Left kidney (tissue), 2 donors: ENCODE data around the gene MLLT10. TPM values are rescaled to one million over a fixed set of nuclear protein-coding genes. Genes with fewer than 3 reads are reported as not detected.

Source experiments
- DNase-seq: peaks from one replicate; pipeline ENCODE4 v3.0.0-alpha.2; 2013
- polyA plus RNA-seq: library from polyadenylated mRNA; unstranded; fragments of 120-200 nt; gene quantifications from one replicate; pipeline ENCODE4 v1.2.1, GENCODE V29; 2013; ENCODE audit not compliant: insufficient read length

Gene MLLT10
- polyA plus RNA-seq, 1 donor: 56.9 TPM

DNA sequence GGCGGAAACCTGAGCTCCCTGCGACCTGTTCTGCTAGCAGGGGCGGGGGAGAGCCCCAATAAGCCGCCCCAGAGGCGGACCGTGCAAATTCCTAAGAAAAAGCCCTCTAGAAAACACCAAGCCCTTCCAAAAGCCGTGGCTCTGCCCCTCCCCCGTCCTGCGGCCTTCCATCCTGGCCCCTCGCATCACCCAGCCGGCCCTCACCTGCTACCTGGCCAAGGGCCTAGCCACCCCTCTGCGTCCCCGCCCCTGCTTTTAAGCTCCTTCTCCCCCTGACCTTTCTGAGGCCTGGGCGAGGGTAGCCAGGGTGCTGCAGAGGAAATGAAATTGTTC, 33.5 kb upstream of the MLLT10 start:
- no peak for DNase-seq

DNA sequence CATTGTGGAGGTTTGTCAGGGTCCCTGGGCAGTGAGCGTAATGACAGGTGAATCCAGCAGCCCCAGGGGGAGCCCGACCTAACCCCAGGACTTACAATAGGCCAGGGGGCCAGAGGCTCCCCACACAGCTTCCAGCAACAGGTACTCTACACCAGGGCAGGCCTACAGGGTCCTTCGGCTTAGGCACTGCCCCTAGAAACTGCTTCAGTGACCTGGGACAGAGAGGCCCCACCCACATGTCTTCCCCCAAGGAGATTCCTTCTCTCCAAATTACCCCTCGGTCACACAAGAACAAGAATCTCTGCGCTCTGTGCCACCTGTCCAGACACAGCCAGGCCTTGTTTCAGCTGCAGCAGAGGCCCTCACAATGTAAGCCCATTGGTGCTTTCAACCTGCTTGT, 32.9 kb upstream of the MLLT10 start:
- DNase-seq: no peak

DNA sequence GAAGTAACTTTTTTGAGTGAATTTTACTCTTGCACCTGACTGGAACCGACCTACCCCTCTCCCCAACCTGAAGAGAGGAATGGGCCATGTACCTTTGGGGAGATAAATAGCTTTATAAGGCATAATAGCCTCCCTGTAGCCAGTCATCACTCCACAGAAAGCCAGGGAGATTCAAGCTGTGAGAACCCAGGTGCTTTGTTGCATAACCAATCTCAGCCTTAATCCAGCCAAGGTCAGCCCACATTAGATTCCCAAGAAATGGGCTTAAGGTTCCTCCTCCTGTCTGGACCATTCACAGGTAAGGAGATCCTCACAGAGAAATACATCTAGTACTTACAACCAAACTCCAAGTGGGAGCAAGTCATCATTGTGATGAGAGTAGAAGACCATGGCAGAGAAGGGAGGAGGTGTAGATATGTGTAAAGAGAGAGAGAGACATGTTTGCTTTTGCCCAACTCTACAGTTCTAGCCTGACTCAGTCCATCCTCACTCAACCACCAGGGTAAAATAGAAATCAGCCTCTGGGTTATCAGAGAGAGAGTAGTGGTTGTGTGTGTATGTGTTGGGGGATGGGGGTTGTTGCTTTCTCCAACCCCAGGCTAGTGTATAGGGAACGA, 32.2 kb upstream of the MLLT10 start:
- DNase-seq: no peak

DNA sequence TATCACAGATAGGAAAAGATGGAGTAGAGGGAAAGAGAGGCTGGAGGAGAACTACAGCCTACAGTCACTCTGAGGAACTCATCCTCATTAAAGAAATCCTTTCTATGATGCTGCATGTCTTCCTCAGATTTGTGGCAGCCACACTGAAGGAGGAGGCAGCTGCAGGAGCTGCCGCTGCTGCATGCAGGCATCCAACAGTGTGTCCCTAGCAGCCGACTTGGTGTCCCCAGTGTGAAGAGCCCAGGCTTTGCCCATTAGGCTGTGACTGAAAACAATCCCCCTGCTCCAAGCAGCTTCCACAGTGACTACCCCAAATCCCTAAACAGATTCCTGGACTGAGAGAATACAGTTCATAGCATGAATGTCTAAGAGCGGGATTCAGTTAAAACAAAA, 31.7 kb upstream of the MLLT10 start:
- DNase-seq: no peak

DNA sequence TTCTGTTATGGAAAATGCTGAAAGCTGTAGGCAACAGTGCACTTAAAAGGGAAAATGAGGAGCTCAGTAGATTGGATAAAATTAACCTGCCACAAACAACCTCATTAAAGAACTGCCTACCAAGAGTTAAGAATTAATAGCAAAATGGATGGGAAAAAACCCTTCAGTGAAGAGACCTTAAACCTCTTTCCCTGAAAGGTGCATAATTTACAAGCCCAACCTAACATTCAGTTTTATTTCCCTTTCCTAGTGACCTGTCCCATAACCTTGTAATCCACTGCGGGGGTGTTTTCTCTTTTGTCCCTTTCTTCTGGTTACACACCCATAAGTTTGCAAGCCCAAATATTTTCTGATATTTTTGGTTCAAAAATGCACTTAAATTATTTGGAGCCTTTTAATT, 30.5 kb upstream of the MLLT10 start:
- no peak for DNase-seq

DNA sequence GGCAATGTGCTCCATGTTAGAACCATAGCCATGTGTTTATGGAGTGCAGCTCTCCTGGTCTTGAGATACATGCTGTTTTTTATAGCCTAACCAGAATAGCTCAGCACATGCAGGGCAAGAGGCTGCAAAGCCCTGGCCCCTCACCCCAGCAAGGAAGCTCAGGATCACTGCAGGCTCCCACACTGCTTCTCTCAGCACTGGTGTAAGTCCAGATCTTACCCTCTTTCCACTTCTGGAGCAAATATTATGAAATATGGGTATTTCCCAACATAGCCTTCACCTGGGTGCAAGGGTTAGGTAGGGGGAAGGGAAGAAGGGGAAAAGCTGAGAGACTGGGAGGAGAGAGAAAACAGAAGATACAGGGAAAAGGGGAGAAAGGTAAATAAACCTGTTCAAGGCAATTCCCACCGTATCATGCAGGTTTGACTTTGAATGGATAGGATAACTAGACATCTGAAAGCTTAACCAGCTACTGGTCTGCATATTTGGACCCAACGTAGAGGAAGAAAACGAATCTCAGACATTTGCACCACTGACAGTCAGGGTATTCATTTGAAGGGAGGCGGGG, 28.2 kb upstream of the MLLT10 start:
- no peak for DNase-seq

DNA sequence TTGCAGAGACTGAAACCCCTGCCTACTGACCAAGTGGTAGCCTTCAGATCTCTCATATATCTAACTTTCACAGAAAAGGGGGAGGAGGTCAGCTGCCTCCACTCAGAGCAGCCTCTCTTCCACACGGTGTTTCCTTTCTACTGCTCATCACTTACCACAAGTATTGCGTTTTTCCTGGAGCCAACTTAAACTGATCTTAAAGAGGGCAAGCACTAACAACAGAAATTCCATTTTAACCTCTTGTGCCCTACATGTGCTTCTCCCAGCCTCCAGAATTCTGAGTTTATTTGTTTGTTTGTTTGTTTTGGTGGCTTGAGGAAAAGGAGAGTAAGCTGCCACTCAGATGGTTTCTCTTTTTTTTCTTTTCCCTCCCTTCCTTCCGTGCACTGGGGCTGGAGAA, 27.7 kb upstream of the MLLT10 start:
- no peak for DNase-seq

DNA sequence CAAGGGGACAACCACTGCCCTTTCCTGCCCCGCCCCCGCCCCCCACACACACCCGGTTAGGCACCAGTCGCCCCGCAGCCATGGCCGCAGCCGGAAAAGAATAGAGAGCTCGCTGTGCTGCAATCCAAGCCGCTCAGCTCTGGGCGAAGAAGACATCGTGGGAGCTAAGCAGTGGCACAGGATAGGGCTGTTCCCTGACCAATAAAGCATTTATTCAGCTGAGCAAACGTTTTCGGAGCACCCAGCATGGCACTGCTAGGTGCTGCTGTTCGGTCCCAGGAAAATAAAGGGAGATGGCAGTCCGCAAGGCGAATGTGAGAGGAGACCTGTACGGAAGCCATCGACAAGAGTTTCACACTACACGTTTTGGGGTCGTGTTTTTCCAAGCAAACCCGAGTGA, 26.9 kb upstream of the MLLT10 start:
- no peak for DNase-seq

DNA sequence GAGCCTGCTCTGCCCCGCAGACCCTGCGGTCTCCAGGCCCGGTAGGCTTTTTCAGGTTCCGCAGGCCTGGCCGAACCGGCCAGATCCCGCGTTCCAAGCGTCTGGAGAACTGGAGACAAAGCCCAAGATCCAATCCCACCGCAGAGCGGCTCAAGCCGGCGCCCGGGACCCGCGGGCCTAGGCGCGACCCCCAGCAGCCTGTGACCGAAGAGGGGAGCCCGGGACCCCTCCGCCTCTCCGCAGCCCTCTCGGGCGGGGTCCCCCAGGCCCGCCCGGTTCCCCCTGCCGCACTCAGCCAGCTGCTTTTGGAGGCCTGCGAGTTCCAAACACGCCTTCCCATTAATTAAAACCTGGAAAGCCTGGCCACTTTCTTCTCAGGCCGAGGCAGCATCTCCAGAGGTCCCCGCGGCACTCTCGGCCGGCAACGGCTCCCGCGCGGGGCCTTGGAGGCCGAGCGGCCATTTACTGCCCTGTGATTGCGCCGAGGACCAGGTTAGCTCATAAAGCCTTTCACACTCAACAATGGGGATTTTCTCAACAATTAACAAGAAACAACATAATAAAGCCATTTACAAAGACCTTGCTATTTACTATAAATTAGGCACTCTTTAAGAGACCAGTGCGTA, 25.2 kb upstream of the MLLT10 start:
- no peak for DNase-seq

DNA sequence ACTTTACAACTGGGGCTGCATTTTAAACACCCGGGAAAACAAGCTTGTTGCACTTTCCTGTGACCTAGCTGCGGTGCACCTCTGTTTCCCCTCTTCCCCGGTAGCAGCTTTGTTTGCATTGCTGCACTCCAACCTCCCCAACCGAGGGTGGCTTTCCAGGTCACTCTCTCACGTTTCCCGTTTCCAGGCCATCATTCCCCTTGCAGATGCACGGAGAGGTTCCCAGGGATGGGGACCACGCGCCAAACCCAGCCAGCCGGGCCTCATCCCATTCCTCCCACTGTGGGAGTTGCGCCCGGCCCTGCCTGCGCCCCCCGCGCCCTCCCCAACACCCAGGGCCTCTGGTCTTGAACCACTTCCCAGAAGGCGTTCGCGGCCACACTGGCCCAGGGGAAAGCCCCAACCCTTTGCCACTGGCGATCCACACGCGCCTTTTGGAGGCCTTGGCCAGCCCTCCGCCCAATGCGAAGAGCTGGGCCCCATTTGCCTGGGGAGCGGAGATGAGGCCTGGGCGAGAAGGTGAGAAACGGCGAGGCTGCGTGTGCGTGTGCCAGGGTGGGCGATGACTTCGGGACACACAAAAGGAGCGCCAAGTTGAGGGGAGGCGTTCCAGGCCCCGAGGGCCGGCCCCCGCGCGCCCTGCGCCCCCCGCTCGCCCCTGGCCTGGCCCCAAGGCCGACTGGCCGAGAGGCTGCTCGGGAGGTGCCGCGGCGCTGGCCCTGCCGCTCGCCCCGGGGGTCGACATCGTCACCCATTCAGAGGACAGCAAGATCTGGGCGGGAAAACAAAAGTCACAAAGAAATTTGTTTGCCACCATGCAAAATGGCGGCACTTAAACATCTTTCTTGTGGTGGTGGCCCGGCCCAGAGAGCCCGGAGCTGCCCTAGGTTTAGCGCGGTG, 24.4 kb upstream of the MLLT10 start:
- no peak for DNase-seq

DNA sequence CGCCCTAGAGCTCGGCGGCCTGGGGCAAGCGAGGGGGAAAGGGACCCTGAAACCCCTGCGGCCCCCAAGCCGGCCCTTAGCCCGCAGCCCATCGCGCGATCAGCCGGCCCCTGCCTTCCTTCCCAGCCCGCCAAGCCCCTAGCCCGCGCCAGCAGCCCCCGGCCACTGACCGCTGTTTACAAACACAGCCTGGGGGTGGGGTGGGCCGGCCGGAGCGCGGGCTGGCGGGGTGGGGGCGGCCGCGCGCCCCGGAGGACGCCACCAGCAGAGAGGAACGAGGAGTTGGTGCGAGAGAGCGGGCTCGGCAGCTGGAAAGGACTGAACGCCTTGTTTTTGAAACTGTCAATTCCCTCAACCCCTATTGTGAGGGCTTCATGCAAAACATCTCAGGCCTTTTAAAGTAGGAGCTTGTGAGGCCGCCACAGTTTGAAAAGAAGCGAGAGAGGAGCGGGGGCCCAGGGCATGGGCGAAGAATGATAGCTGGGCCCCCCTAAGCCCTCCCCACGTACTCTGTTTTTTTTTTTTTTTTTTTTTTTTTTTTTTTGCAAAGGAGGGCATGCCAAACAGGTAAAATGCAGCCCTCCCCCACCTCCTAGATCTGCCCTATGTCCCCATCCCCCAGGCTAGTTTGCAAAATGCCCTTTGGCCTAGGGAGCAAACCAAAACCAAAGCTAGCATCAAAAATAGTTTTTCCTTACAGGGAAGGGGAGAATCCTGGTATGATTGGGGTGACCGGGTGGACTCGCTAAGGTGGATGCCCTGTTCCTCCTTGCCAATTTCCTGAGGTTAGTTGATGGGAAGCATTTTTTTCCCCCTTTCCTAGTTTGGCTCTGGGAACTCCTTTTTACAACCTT, 23.6 kb upstream of the MLLT10 start:
- no peak for DNase-seq

DNA sequence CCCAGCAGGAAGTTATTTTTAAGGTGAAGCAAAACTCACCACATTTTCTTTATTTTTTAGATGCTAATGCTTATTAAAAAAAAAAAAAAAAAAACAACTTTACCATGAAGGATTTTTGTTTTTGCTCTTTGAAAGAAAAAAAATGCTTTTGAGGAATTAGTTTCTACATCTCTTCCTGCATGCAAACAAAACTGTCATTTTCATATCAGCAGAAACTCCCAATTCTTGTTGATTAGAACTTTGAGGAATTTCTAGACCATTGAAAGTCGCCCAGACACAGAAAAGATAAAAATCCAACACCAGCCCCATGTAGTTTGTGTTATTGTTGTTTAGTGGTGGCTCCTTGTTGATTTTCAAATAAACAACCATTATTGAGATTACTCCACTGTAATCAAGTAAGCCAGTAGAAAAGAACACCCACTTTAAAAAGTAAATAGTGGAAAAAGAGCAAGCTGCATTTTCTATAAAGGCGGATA, 22.9 kb upstream of the MLLT10 start:
- no peak for DNase-seq

DNA sequence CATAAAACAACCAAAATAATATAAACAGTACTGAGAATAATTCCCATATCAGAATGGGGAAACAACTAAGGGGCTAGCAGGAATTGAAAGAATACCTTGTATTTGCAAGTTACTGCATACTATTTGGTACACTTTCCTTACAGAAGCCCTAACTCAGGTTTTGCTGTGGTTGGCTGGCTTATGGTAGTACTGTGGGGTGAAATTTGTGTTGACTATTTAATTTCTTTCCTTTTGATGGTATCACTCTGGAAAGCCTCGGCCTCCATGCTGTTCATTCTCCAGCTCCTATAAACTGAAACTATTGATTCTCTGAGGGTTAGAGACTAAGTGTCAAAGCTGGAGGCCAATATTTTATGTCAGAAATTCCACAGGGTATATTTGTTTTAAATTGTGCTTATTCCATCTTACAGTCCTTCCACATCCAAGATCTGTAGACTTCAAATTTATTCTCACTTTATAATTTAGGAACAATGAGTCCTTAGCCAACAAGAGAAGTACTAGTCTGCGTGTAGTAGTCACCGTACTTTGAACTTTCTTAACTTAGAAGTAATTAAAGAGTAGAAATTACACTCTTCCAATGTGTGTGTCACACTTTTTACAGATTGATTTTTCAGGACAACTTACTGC, 22.0 kb upstream of the MLLT10 start:
- no peak for DNase-seq

DNA sequence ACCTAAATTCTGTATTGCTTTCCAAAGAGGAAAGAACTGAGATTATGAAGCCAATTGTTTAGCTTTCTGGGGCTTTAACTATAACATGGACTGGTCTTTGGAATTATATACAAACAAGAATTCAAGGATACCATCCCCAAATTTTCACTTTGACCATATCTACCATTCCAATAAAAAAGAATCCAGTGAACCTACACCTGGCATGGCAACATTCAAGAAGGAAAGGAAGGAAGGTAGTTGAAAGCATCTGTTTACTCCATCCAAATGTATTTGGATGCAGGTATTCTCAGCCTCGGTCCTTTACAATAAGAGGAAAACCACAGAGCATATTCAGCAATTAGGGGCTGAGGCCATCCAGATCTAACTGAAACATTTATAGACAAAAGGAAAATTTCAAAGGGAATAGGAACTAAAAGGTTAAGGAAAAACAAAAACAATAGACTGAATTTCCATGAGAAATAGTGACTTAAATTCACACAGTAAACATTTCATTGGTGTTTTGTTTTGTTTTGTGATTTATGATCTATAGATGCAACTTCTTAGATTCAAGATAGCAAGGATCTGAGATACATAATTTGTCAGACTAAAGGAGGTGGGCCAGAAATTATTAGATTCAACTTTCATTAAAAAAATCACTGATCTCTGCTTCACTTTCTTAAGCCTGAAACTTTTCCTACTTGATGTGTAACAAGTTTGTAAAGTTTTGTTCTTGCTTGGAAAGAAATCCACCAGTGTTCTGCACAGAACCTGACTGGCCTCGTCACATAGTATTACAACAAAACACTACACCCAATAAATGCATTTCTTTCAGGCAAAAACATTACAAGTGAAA, 21.2 kb upstream of the MLLT10 start:
- no peak for DNase-seq

DNA sequence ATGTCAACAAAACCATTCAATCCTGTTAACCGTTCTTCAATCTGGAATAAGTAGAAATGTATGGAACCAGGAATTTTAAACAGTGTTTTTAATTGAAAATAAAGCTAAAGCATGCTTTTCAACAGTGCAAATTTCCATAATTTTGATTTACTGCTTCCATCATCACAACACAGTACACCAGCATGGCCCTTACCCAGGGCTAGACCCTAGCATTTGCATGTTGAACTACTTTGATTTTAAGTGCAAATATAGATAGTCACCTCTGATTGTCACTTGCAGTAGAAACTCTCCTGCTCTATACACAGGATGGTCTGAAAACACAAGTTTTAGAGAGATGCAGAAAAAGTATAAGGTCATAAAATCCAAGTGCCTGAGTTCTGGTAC, 20.6 kb upstream of the MLLT10 start:
- no peak for DNase-seq

DNA sequence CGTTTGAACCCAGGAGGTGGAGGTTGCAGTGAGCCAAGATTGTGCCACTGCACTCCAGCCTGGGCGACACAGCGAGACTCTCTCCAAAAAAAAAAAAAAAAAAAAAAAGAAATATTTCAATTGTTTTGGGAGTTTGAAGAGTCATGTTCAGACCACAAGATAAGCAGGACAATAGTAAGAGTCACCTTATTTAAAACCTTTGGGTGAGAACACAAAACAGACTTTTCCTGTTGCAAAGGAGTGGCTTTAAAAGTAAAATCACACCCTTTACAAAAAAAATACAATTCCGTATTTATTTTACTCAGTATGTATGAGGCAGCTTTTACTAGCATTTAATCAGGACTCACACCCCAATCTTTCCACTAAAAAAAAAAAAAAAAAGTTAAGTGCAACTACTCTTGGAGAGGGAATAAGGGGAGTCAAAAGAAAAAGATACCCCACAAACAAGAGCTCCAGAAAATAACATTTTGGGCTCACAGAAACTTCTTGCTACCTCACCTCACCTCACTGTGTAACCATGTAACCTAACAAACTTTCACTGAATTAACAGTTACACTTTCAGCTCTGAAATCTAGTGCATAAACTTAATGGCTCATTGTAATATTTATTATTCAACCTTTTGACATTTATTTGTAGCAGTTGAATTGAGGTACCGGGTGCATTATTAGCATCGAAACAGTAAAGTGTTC, 19.8 kb upstream of the MLLT10 start:
- no peak for DNase-seq

DNA sequence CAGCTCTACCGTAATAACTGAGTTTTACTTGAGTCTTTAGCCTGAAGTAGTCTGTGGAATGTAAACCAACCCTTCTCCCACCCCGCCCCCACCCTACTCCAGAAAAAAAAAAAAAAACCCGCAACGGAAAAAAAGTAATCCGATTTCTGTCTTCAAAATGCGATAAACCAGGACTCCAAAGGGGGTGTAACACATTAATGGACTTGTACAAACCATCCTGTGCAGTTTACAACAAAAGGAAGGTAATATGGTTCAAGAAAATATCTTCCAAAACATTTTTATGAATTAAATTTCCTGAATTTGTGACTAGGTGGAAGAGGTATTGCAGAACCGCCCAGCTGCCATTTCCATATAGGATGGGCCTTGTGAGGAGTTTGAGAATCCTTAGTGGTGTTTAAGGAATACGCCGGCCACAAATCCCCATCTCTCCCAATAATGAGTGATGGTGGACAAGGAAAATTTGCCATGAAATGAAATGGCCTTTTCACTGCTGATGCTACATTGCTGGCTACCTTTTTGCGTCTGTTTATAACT, 19.1 kb upstream of the MLLT10 start:
- DNase-seq: no peak

DNA sequence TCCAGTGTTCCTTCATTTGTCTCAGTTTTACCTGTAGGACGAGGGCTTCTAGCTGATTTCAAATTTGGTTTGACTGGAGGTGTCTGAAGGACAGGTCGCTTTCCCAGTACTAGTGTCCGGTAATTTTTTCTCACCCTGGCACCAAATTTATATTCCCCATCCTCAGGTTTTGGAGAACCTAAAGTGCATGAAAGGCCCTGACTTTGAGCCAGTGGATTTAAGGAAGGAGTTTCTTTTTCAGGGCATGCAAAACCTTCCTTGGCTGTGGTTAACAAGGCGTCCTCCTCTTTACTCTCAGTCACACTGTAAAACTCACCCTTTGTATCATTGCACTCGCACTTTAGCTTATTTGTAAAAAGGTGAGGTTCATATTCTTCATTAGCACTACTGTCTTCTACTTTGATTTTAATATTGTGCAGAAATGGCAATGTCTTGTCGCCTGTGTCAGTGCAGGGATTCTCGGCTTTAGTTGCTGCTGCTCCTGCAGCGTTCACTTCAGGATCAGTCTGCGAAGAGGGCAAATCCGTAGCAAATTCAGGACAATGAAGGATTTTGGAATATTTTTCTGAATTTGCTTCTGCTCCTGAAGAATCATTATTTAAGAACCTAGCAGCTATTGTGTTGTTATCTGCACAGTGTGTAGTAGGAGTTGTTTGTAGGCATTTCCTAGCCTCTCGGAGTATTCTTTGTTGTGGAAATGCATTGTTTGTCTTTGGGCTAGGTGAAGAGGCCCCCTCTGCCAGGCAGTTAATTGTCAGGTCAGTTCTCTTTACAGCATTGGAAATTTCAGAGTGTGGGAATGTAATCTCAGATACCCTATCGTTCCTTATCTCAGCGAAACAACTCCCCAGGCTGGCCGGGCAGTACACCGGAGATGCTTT, 18.4 kb upstream of the MLLT10 start:
- DNase-seq: no peak
